SU-DHL-6 (cell line): Measurements from ENCODE around the gene HOPX.

Source experiments
- EZH2phosphoT487 ChIP-seq: fragments of 200-600 bp; sonication (generic), shearing (Covaris generic); conservative IDR thresholded peaks from 2 replicates; pipeline ENCODE4 v1.6.1; 2018; ENCODE audit warnings: mild to moderate bottlenecking, antibody characterized with exemption, low read length, moderate library complexity, mixed read lengths
- TF ChIP-seq, protein P1 (sequence below): fragments of 200-600 bp; sonication (generic); IDR thresholded peaks from one replicate; pipeline ENCODE4 v1.5.1; 2017; ENCODE audit warnings: antibody characterized with exemption, mild to moderate bottlenecking, low read length, moderate library complexity; ENCODE audit not compliant: insufficient read depth, poor library complexity, severe bottlenecking

DNA sequence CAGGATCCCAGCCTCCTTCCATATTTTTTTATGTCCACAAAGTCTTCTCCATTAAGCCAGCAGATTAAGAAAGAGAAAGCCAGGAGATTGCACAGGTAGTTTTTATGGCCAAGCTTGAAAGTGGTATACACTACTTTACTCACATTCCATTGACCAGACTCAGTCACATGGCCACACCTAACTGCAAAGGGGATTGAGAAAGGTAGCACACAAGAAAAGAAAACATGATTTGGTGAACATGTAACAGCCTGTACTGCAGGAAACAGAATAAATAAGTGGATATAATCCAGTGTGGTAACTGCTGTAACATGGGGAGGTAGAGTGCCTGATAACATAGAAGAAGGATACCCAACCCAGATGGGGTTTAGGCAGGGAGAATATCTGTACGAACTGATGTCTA, 43.9 kb downstream of the HOPX start:
- TF ChIP-seq, protein P1, sequence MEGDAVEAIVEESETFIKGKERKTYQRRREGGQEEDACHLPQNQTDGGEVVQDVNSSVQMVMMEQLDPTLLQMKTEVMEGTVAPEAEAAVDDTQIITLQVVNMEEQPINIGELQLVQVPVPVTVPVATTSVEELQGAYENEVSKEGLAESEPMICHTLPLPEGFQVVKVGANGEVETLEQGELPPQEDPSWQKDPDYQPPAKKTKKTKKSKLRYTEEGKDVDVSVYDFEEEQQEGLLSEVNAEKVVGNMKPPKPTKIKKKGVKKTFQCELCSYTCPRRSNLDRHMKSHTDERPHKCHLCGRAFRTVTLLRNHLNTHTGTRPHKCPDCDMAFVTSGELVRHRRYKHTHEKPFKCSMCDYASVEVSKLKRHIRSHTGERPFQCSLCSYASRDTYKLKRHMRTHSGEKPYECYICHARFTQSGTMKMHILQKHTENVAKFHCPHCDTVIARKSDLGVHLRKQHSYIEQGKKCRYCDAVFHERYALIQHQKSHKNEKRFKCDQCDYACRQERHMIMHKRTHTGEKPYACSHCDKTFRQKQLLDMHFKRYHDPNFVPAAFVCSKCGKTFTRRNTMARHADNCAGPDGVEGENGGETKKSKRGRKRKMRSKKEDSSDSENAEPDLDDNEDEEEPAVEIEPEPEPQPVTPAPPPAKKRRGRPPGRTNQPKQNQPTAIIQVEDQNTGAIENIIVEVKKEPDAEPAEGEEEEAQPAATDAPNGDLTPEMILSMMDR, result no peak
- no peak for TF ChIP-seq EZH2phosphoT487
